ENCODE data around the gene TAS2R16. TPM values are rescaled to one million over a fixed set of nuclear protein-coding genes. Genes with fewer than 3 reads are reported as not detected.
"Not testable (repeated sequence)": the region's sequence is repeated elsewhere in the genome, so short reads cannot be mapped to it uniquely, and the experiment has no call there.

TAS2R16 gene
- total RNA-seq, 4 donors from 2014 or later = not detected

- Histone ChIP-seq H3K27me3 (no peaks in the 10 kb centered on the region), H3K9me3 (no peaks in the 10 kb centered on the region), H3K36me3 (no peaks in the 10 kb centered on the region), H3K4me1 (no peaks in the 10 kb centered on the region), H3K27ac (no peak overlapping the region), H3K4me3 (no peak overlapping the region)
- intact Hi-C loops (cut with DNase I) = no loop called here
- TF ChIP-seq CTCF (IDR thresholded peaks at IDR 0.05) (no peak), POLR2A (IDR thresholded peaks at IDR 0.05) (no peak)
- 60 to 77% methylated on average over 4 of the region's 4 CpGs for WGBS, 2 donors
- DNase-seq = no peak
Observed at GRCh38 chr7:122968389-122968788, 27.1 kb downstream of the TAS2R16 start.

- no peak for DNase-seq
- 61 to 67% methylated on average over 2 of the region's 2 CpGs for WGBS, 2 donors
- no peaks in the 10 kb centered on the region for H3K9me3 ChIP-seq
- TF ChIP-seq CTCF (IDR thresholded peaks at IDR 0.05) = no peak
- no peak for TF ChIP-seq POLR2A (IDR thresholded peaks at IDR 0.05)
- H3K4me3 ChIP-seq = no peak overlapping the region
- no peak overlapping the region for H3K27ac ChIP-seq
- H3K4me1 ChIP-seq = no peaks in the 10 kb centered on the region
- intact Hi-C loops (cut with DNase I) = no loop called here
- H3K27me3 ChIP-seq = no peaks in the 10 kb centered on the region
- H3K36me3 ChIP-seq = no peaks in the 10 kb centered on the region
Observed at GRCh38 chr7:122965306-122965705, 30.2 kb downstream of the TAS2R16 start.

GRCh38 chr7:122953678-122954077 lies 41.8 kb downstream of the TAS2R16 start:
- WGBS, 2 donors = 87 to 94% methylated on average over 2 of the region's 2 CpGs
- H3K4me1 ChIP-seq; intact Hi-C loops (cut with DNase I): not testable (repeated sequence)

GRCh38 chr7:122951006-122951405 lies 44.5 kb downstream of the TAS2R16 start:
- Histone ChIP-seq H3K4me1 (no peaks in the 10 kb centered on the region), H3K27ac (no peak overlapping the region), H3K4me3 (no peak overlapping the region), H3K36me3 (no peaks in the 10 kb centered on the region), H3K9me3 (no peaks in the 10 kb centered on the region), H3K27me3 (no peaks in the 10 kb centered on the region)
- WGBS, 2 donors = 58 to 68% methylated on average over 2 of the region's 2 CpGs
- no peak for DNase-seq
- intact Hi-C loops (cut with DNase I) = no loop called here
- TF ChIP-seq POLR2A (IDR thresholded peaks at IDR 0.05) (no peak), CTCF (IDR thresholded peaks at IDR 0.05) (no peak)

More at GRCh38 chr7:122953678-122954077, 41.8 kb downstream of the TAS2R16 start:
- not testable (repeated sequence) for H3K9me3 ChIP-seq, H3K27me3 ChIP-seq, H3K4me3 ChIP-seq, H3K36me3 ChIP-seq, DNase-seq, H3K27ac ChIP-seq

- Histone ChIP-seq H3K36me3 (no peaks in the 10 kb centered on the region), H3K27me3 (no peaks in the 10 kb centered on the region), H3K27ac (no peak overlapping the region), H3K4me3 (no peak overlapping the region), H3K4me1 (no peaks in the 10 kb centered on the region), H3K9me3 (no peaks in the 10 kb centered on the region)
- 69 to 79% methylated on average over 1 of the region's 1 CpG for WGBS, 2 donors
- DNase-seq = no peak
- no peak for TF ChIP-seq POLR2A (IDR thresholded peaks at IDR 0.05)
- TF ChIP-seq CTCF (IDR thresholded peaks at IDR 0.05) = no peak
- intact Hi-C loops (cut with DNase I) = no loop called here
Observed at GRCh38 chr7:122949186-122949585, 46.3 kb downstream of the TAS2R16 start.

Other genes starting within 250 kb of the TAS2R16 start
- gene CADPS2, start 109.2 kb downstream of the TAS2R16 start, total RNA-seq = 1 to 10 TPM; 2.2 to 9.2 (median 5.7) TPM
- not detected for gene SLC13A1, start 204.3 kb upstream of the TAS2R16 start, total RNA-seq